ENCODE measurements around the gene GARIN5A.

- TF ChIP-seq ZNF302 (CRISPR knock-in tag; IDR thresholded peaks at IDR 0.05) (no peak), CTCF (IDR thresholded peaks at IDR 0.05) (no peak), POLR2A (IDR thresholded peaks at IDR 0.05; ENCODE audit: low read length) (no peak), RNF2 (IDR thresholded peaks at IDR 0.05; ENCODE audit: borderline replicate concordance, low read depth) (no peak), KDM5A (IDR thresholded peaks at IDR 0.05) (no peak), JUNB (IDR thresholded peaks at IDR 0.05) (no peak)
Measured at GRCh38 chr19:50520822-50521465, 44.3 kb upstream of the GARIN5A start.
